ENCODE measurements around the gene JARID2.

GRCh38 chr6:15316754-15317153 is 70.9 kb downstream of the JARID2 start:
- TF ChIP-seq CTCF (IDR thresholded peaks at IDR 0.05) (no peak), EP300 (IDR thresholded peaks at IDR 0.05) (no peak), POLR2A (IDR thresholded peaks at IDR 0.05) (no peak), POLR2AphosphoS5 (IDR thresholded peaks at IDR 0.05) (no peak)

Data from sigmoid colon (tissue), 4 donors.